HG02973 (cell line): ENCODE data around the gene NTMT1.

Experiments
- ATAC-seq: cut with Tn5 transposase; IDR thresholded peaks from one replicate; pipeline ENCODE4 v1.9.1; 2021; ENCODE audit warnings: moderate library complexity; ENCODE audit not compliant: unreplicated experiment

The NTMT1 gene

DNA sequence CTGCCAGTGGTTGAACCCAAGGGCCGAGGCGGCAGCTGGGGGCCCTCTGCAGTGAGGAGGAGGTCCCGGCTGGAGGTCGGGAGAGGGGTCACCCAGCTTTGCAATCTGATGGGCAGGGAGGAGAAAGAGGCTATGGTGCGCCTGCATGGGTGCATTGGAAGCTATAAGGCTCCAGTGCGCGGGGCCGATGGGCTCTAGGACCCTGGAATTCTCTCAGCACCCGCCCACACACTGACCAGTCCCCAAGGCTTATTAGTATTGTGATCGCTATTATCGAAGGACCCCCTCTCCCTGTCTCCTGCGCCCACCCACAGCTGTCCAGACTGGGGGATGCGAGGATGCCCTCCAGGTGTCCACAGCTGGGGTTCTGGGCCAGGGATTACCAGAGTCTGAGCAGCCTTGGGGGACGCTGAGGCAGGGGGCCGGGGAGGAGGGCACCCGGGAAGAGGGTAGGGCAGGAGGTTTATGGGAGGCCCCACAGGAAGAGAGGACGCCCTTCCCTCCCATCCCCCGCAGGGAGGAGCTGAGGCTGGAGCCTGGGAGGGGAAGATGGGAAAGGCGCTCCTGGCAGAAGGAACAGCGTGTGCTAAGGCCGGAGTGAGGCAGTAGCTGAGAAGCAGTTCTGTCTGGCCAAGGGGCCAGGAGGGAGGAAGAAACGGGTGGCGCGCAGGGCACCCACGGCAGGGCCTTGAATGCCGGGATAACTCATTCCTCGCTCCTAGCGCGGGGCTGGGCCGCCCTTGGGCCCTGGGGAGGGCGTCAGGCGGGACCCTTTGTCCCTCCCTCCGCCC lies 29.2 kb upstream of the NTMT1 start:
- no peak for ATAC-seq

DNA sequence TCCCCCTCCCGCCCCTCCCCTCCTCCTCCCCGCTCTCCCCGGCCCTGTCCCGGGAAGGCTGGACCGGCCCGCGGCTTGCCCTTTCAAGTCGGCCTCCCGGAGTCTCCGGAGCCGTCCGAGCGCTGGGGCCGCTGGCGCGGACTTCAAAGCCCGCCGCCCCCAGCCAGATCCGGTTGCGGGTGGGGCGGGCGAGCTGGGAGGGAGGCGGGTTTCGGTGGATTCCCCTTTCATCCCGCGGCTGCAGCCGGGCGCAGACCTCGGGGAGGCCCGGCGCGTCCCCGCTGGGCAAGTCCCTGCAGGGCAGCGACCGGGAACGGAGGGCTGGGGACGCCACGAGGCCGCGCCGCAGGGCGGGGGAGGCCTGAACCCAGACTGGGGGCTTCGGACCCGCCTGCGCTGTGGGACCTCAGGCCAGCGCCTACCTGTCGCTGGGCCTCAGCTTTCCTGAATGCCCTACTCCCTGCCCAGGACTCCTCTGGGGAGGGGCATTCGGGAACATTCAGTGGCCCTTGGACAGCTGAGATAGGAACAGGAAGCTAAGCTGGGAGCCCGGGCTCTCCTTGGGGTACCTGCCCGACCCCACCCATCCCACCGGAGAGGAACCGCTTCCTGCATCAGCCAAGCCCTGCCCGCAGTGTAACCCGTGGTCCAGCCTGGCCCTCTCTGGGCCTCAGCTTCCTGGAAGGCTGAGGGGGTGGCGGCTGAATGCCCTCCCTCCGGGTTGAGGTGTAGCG lies 28.4 kb upstream of the NTMT1 start:
- ATAC-seq, result no peak

DNA sequence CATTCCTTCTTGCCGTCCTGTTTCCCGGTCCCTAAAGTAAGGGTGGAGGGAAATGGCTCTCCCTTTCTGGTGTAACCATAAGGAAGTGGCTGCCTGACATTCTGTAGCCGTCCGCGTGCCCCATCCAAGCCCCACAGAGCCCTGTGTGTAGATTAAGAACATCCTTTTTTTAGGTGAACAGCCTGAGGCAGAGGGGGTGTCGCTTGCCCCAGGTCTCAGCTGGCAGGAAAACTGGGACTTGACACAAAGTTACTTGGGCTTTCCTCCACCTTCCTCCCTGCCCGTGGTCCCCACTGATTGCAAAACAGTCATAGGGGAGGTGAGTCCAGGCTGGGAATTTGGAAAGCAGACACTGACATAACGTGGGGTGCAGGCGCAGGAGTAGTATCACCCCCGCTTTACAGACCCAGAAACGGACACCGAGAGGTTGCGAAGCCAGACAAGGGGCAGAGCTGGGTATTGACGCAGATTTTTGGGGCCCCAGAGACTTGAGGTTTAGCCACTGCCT lies 27.8 kb upstream of the NTMT1 start:
- no peak for ATAC-seq

GRCh38 chr9:129601082-129601674 lies 24.8 kb upstream of the NTMT1 start:
- ATAC-seq, result no peak

GRCh38 chr9:129602598-129603415 lies 23.2 kb upstream of the NTMT1 start:
- no peak for ATAC-seq

DNA sequence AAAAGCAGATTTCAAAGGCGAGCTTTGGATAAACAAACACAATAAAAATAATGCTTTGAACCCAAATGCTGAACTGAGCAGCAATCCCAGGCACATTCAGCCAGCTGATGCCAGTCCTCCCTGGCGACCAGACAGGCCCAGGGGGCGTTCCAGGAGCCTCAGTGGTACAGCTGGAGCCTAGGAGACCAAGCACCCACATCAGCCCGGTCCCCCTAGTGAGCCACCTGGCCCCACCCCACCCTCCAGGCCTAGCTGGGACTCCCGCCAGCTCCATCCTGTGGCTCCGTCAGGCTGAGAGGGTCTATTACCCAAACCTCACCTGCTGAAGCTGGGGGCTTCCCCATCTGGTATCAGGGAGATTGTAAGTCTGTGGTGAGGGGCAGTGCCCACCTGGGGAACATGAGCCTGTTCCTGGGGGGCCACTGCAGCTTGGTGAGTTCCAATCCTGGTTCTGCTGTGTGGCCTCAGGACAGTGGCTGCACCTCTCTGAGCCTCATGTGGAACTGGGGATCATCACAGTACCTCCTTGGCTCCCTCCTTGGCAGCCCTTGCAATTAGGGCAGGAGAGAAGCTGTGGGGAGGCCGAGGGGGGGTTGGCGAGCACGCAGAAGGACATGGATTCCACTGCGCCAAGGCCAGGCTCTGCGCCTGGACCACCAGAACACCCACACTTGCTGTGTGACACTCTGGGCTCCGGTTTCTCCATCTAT lies 21.8 kb upstream of the NTMT1 start:
- no peak for ATAC-seq

- ATAC-seq, result no peak
Observed at GRCh38 chr9:129604766-129605163, 21.2 kb upstream of the NTMT1 start.

DNA sequence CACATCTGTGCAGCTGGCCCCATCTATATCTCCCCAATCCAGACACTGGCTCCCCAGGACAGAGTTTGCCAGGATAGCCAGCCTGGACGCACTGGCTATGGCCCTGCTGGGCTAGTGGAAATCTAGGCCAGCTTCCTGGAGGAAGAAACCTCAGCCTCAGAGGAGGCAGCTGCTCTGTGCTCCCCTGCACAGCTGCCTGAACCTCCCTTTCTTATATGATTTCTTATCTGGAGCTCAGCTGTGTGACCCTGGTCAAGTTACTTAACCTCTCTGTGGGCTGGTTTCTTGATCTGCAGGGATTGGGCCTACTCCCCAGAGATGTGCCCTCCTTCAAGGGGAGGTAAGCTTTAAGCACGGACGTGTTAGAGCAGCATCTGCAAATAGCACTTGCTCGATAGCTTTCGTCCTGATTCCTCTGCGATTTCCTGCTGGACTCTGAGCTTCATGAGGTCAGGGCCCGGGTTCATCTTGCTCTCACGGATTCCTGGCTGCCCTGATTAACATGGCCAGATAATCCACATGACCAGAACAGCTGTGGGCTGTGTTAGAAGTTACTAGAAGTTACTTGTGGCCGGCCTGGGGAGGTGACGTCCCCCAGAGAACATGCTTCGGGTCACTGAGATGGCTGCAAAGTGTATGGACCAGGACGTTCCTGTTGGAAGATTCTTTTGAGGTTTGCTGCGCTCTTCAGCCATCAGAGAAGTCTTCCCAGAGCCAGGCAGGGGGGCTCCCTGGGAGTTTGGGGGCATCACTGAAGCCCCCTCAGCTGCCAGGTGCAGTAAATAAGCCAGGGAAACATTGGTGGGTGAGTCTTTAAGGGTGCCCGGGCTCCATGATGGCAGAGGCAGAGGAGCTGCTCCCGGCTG lies 19.6 kb upstream of the NTMT1 start:
- ATAC-seq, result no peak

DNA sequence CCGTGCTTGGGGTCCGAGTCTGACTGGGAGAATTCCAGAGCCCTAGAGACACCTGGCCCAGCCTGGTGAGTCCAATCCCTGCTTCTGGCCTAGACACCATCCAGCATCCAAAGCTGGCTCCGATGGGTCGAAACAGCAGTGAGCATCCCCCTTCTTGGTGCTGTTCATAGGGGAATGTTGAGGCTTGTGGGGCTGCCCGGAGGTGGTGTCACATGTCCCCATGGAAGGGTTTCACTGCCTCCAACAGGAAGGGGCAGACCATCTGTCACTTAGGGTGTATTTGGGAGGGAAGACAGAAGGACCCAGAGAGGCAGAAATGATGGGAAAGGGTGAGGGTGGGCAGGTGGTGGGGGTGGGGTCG lies 19.0 kb upstream of the NTMT1 start:
- no peak for ATAC-seq

DNA sequence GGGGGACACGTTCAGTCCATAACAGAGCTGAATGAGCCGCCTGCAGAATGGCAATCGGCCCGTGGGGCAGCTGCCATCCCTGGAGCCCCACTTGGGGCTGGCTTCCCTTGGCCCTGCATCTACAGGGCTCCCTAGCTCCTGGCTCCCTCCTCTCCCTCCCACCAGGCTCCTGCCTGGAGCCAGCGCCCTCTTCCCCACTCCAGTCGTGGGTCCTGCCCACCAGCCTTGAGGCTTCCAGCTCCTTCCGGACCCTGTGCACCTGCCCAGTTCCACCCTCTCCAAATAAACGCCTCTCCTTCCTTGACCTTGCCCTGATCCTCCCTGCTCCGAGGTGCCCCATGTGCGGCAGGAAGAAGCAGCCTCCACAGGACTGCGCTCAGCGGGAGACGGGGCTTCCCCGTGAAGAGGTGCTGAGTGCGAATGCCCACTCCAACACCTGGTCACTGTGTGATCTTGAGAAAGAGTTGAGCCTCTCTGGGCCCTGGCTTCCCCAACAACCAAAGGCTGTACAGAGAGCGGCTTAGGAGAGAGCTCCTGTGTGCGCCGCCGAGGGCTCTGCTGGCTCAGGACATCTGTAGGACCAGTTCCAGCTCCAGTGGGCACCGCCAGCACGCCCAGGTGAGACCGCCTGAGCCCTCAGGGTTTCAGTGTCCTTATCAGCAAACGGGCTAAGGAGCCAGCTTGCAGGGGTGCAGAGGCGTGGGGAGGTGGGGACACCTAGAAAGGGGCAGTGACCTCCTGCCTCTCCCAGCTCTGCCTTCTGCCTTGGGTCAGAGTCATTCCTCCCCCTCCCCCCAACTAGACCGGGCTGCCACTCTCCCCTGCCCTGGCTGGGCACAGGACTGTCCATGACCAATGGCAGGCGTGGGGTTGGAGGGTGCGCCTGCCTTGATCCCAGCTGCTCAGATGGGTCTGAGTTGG lies 17.1 kb upstream of the NTMT1 start:
- ATAC-seq, result no peak

- ATAC-seq, result no peak
Observed at GRCh38 chr9:129609486-129610212, 16.3 kb upstream of the NTMT1 start.

DNA sequence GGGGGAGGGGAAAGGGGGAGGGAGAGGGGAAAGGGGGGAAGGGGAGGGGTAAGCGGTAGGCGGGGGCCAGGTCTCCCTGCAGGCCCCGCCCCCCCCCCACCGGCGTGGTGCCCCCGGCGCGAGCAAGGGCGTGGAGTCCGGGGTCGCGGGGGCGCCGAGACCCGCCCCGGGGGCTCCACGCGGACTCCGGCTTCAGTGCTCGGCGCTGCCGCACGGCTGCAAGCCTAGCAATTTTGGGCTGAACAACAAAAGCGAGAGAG lies 15.8 kb upstream of the NTMT1 start:
- no peak for ATAC-seq

DNA sequence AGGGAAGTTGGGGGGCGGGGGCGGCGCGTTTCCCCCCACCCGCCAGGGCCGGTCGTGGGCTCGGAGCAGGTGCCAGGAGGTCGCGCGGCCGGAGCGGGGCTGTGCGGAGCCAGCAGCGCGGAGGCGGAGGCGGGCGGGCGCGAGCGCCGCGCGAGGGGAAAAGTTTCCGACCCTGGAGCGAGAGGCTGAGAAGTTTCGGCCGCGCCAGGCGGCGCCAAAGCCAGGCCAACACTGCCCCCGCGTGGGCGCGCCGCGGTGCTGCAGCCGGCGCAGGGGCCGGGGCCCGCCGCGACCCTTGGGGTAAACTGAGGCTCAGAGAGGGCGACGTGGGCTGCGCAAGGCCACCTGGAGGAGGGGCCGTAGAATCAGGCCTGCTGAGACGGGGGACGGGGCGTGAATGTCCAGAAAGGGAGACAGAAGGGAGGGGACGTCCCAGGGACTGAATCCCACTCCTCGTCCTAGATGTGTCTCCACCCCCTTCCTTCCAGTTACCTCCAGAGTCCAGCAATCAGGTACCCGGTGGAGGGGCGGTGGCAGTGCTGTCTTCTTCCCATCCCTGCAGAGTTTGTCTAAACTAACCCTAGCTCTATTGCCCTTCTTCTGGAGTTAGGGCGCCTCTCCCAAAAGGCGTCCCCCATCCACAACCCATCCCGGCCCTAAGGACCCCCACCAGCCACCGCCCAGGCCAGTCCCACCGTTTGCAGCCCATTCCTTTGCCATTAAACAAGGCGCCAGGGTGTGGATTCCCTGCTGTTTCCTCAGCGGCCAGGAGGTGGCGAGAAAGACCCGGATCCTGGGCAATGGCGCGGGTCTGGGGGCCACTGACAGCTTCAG lies 15.3 kb upstream of the NTMT1 start:
- no peak for ATAC-seq

DNA sequence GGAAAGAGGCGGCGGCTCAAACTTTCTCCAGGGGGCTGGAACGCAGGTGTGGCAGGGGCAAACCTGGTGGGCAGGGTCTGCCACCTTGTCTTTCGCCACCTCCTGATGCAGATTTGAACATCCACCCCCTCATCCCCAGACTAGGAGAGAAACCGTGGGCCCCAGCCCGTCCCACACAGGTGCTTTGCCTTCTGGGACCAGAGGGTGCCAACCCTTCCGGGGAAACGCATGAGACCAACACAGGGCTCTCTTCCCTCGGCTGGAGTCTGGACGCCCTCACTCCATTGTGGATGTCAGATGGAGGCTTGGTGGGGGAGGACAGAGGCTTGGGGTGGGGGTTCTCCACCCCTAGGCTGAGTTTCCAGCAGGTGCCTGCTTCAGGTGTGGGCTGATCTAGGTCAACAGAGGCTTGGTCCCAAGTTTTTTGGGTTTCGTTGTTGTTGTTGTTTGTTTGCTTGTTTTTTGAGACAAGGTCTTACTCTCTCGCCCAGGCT lies 14.6 kb upstream of the NTMT1 start:
- no peak for ATAC-seq

GRCh38 chr9:129612123-129612522 lies 13.8 kb upstream of the NTMT1 start:
- ATAC-seq, result no peak

GRCh38 chr9:129612815-129613519 lies 13.0 kb upstream of the NTMT1 start:
- no peak for ATAC-seq
